Measurements from ENCODE around the gene ZBTB17. TPM values are rescaled to one million over a fixed set of nuclear protein-coding genes. Genes with fewer than 3 reads are reported as not detected.

The ZBTB17 gene
- total RNA-seq, 1 experiment from 2014 or later = 50.3 TPM

GRCh38 chr1:15908597-15908996, 67.3 kb downstream of the ZBTB17 start:
- no peak for TF ChIP-seq CTCF (conservative IDR thresholded peaks at IDR 0.05; ENCODE audit: low read depth, low read length)
- no peak for TF ChIP-seq EZH2 (IDR thresholded peaks at IDR 0.05; ENCODE audit: borderline replicate concordance, low read depth, low read length, poor library complexity, severe bottlenecking)
- Histone ChIP-seq H3K4me3 (ENCODE audit: low read depth, low read length, poor library complexity, severe bottlenecking) (no peak overlapping the region), H3K9me3 (ENCODE audit: low read depth, low read length, poor library complexity, severe bottlenecking) (no peaks in the 10 kb centered on the region), H3K27ac (ENCODE audit: low read depth, low read length, poor library complexity, severe bottlenecking) (no peak overlapping the region), H3K4me1 (ENCODE audit: insufficient read depth, low read length, poor library complexity, severe bottlenecking) (no peaks in the 10 kb centered on the region), H3K27me3 (replicated peaks; ENCODE audit: insufficient read depth, low read depth, low read length, poor library complexity) (no peaks in the 10 kb centered on the region), H3K36me3 (ENCODE audit: insufficient read depth, low read length, poor library complexity, severe bottlenecking) (peaks cover 29% of the 10 kb centered on the region)
- intact Hi-C loops (cut with micrococcal nuclease; ENCODE audit: unreplicated experiment) = no loop called here
- ChIA-PET POLR2A (ENCODE audit: low non-redundant PET) (no interaction called here), CTCF (no interaction called here)
- DNase-seq (ENCODE audit: low spot score) = no peak
- BruUV-seq (replicated peaks) = no TSS peak

- CTCF ChIA-PET = no interaction called here
Observed at GRCh38 chr1:15902882-15903281, 73.0 kb downstream of the ZBTB17 start.

GRCh38 chr1:15900662-15901279, 75.1 kb downstream of the ZBTB17 start:
- Histone ChIP-seq H3K4me1 (ENCODE audit: insufficient read depth, low read length, poor library complexity, severe bottlenecking) (no peaks in the 10 kb centered on the region), H3K27me3 (replicated peaks; ENCODE audit: insufficient read depth, low read depth, low read length, poor library complexity) (no peaks in the 10 kb centered on the region), H3K4me3 (ENCODE audit: low read depth, low read length, poor library complexity, severe bottlenecking) (no peak overlapping the region), H3K9me3 (ENCODE audit: low read depth, low read length, poor library complexity, severe bottlenecking) (no peaks in the 10 kb centered on the region), H3K27ac (ENCODE audit: low read depth, low read length, poor library complexity, severe bottlenecking) (no peak overlapping the region), H3K36me3 (ENCODE audit: insufficient read depth, low read length, poor library complexity, severe bottlenecking) (no peaks in the 10 kb centered on the region)
- CTCF ChIA-PET = no interaction called here
- no TSS peak for BruUV-seq (replicated peaks)
- TF ChIP-seq EZH2 (IDR thresholded peaks at IDR 0.05; ENCODE audit: borderline replicate concordance, low read depth, low read length, poor library complexity, severe bottlenecking) (no peak), CTCF (conservative IDR thresholded peaks at IDR 0.05; ENCODE audit: low read depth, low read length) (no peak)
- POLR2A ChIA-PET (ENCODE audit: low non-redundant PET) = no interaction called here
- intact Hi-C loops (cut with micrococcal nuclease; ENCODE audit: unreplicated experiment) = no loop called here
- DNase-seq (ENCODE audit: low spot score) = no peak

More at GRCh38 chr1:15902882-15903281, 73.0 kb downstream of the ZBTB17 start:
- no peaks in the 10 kb centered on the region for H3K36me3 ChIP-seq (ENCODE audit: insufficient read depth, low read length, poor library complexity, severe bottlenecking)
- BruUV-seq (replicated peaks) = no TSS peak
- no peaks in the 10 kb centered on the region for H3K4me1 ChIP-seq (ENCODE audit: insufficient read depth, low read length, poor library complexity, severe bottlenecking)
- no peak overlapping the region for H3K27ac ChIP-seq (ENCODE audit: low read depth, low read length, poor library complexity, severe bottlenecking)
- H3K9me3 ChIP-seq (ENCODE audit: low read depth, low read length, poor library complexity, severe bottlenecking) = no peaks in the 10 kb centered on the region
- intact Hi-C loops (cut with micrococcal nuclease; ENCODE audit: unreplicated experiment) = no loop called here
- no peaks in the 10 kb centered on the region for H3K27me3 ChIP-seq (replicated peaks; ENCODE audit: insufficient read depth, low read depth, low read length, poor library complexity)
- POLR2A ChIA-PET (ENCODE audit: low non-redundant PET) = no interaction called here
- H3K4me3 ChIP-seq (ENCODE audit: low read depth, low read length, poor library complexity, severe bottlenecking) = no peak overlapping the region
- TF ChIP-seq EZH2 (IDR thresholded peaks at IDR 0.05; ENCODE audit: borderline replicate concordance, low read depth, low read length, poor library complexity, severe bottlenecking) (no peak), CTCF (conservative IDR thresholded peaks at IDR 0.05; ENCODE audit: low read depth, low read length) (no peak)
- no peak for DNase-seq (ENCODE audit: low spot score)

Measured in A673 (cell line).